Endothelial cell of umbilical vein (primary cell): ENCODE data around the gene ZNF487. TPM values are rescaled to one million over a fixed set of nuclear protein-coding genes. Genes with fewer than 3 reads are reported as not detected.
"Not testable (repeated sequence)": the region's sequence is repeated elsewhere in the genome, so short reads cannot be mapped to it uniquely, and the experiment has no call there.

Experiments
- BruUV-seq: library from RNA; stranded (reverse); fragments of 400-500 nt; replicated peaks from 2 replicates; lab custom pipeline; 2021; lab: Mats Ljungman, UMichigan
- CTCF ChIA-PET: fragments of 300-600, 350-600 bp; sonication (Branson Sonifier 250); formaldehyde crosslinking; loops from one replicate; lab custom pipeline; 2021; ENCODE audit warnings: antibody characterized with exemption, inconsistent platforms; lab: Charles Lee
- POLR2A ChIA-PET: fragments of 300-600, 350-600 bp; sonication (Branson Sonifier 250); formaldehyde crosslinking; loops from one replicate; lab custom pipeline; 2021; ENCODE audit warnings: antibody characterized with exemption, inconsistent platforms; lab: Charles Lee
- DNase-seq: peaks from one replicate; pipeline ENCODE4 v3.0.0-alpha.2; 2011; ENCODE audit warnings: low read depth, low spot score
- FAIRE-seq: peaks from 2 replicates; lab custom pipeline; 2011; peaks lifted over from hg19 to GRCh38; lab: Jason Lieb, UNC
- H2AFZ ChIP-seq: 2 replicates; pipeline ENCODE4 v1.6.0; 2012; ENCODE audit warnings: low read depth, low read length, control low read depth, inconsistent platforms
- H3K27ac ChIP-seq: 2 replicates; pipeline ENCODE4 v1.5.1; 2011; ENCODE audit warnings: low read depth, mild to moderate bottlenecking, control low read depth, low read length, moderate library complexity; ENCODE audit not compliant: insufficient read depth
- H3K27me3 ChIP-seq, 2 experiments: 2 replicates each; pipeline versions ENCODE4 v1.6.0 to v1.6.1; 2011; ENCODE audit warnings: low read length in 2 of 2, mixed read lengths in 1 of 2; ENCODE audit not compliant: control insufficient read depth in 2 of 2, insufficient read depth in 2 of 2
- H3K36me3 ChIP-seq, 2 experiments: 2 replicates in 1 of 2; 3 replicates in 1 of 2; pipeline ENCODE4 v1.5.1; 2011; ENCODE audit warnings: low read length in 2 of 2, mild to moderate bottlenecking in 1 of 2, moderate library complexity in 1 of 2; ENCODE audit not compliant: control insufficient read depth in 2 of 2, insufficient read depth in 2 of 2; ENCODE audit errors: extremely low read depth in 1 of 2
- H3K4me1 ChIP-seq: 3 replicates; pipeline ENCODE4 v1.5.1; 2011; ENCODE audit warnings: mild to moderate bottlenecking, low read length; ENCODE audit not compliant: control insufficient read depth, insufficient read depth; ENCODE audit errors: extremely low read depth
- H3K4me2 ChIP-seq: 2 replicates; pipeline ENCODE4 v1.6.1; 2011; ENCODE audit warnings: low read length, control low read depth, mixed read lengths; ENCODE audit not compliant: insufficient read depth
- H3K4me3 ChIP-seq, 3 experiments: fragments of 200-600 bp in 1 of 3; sonication (generic), shearing (Covaris generic) in 1 of 3; replicated peaks in 1 of 3; 2 replicates each; pipeline ENCODE4 v1.5.1; 2011 to 2016; ENCODE audit warnings: control low read depth in 3 of 3, low read length in 3 of 3, mild to moderate bottlenecking in 2 of 3, inconsistent platforms in 1 of 3, low read depth in 1 of 3, moderate library complexity in 1 of 3; ENCODE audit not compliant: insufficient read depth in 1 of 3
- H3K79me2 ChIP-seq: 2 replicates; pipeline ENCODE4 v1.6.0; 2012; ENCODE audit warnings: low read length, inconsistent platforms; ENCODE audit not compliant: control insufficient read depth, insufficient read depth
- H3K9ac ChIP-seq: replicated peaks from 2 replicates; pipeline ENCODE3; 2011; ENCODE audit warnings: low read length, control low read depth; ENCODE audit not compliant: insufficient read depth; ENCODE audit errors: extremely low read depth
- H3K9me1 ChIP-seq: replicated peaks from 3 replicates; pipeline ENCODE4 v1.6.0; 2011; ENCODE audit warnings: mild to moderate bottlenecking, low read length; ENCODE audit not compliant: control insufficient read depth, insufficient read depth; ENCODE audit errors: extremely low read depth
- H3K9me3 ChIP-seq: replicated peaks from 2 replicates; pipeline ENCODE4 v1.5.1; 2012; ENCODE audit warnings: low read length, inconsistent platforms; ENCODE audit not compliant: control insufficient read depth, insufficient read depth
- H4K20me1 ChIP-seq: replicated peaks from 2 replicates; pipeline ENCODE3; 2011; ENCODE audit warnings: mild to moderate bottlenecking, low read length; ENCODE audit not compliant: control insufficient read depth, insufficient read depth; ENCODE audit errors: extremely low read depth
- CTCF ChIP-seq, 2 donors: IDR thresholded peaks; 1 replicate in 1 of 2; 2 replicates in 1 of 2; pipeline ENCODE4 v1.5.1; 2011; ENCODE audit warnings: low read length in 2 of 2, mild to moderate bottlenecking in 2 of 2, moderate library complexity in 2 of 2, control low read depth in 1 of 2, inconsistent platforms in 1 of 2, low read depth in 1 of 2; ENCODE audit not compliant: insufficient read depth in 1 of 2; ENCODE audit errors: extremely low read depth in 1 of 2
- POLR2A ChIP-seq: IDR thresholded peaks from 2 replicates; pipeline ENCODE4 v1.6.1; 2012; ENCODE audit warnings: low read depth, mild to moderate bottlenecking, control low read depth, low read length
- dilution Hi-C: fragments of 300-500 bp; cut with MboI; formaldehyde crosslinking; loops from one replicate; pipeline ENCODE4 v1.15.0; 2019; ENCODE audit warnings: low sequenced_read_pairs; ENCODE audit not compliant: extremely low pct_ligation_motif_present
- intact Hi-C: fragments of 100-400 bp; cut with micrococcal nuclease; formaldehyde crosslinking; loops from one replicate; pipeline ENCODE4 v1.10.0; 2022
- polyA plus RNA-seq, 4 experiments: library from polyadenylated mRNA; depleted of rRNA in 3 of 4; stranded (reverse) in 3 of 4; unstranded in 1 of 4; fragments of >200 nt; gene quantifications; 2 replicates each; pipeline versions ENCODE4 v1.2.1 to v1.2.3, GENCODE V29; 2011 to 2012; ENCODE audit warnings: missing spikeins in 1 of 4
- total RNA-seq: library from RNA; stranded (reverse); gene quantifications from 2 replicates; pipeline ENCODE4 v1.2.3, GENCODE V29; 2021

ZNF487 gene
- total and polyA plus RNA-seq, 2 donors (not counting 3 experiments of a cell fraction or from before 2014, with no cell fraction given) = 2.1 to 2.6 TPM

GRCh38 chr10:43461950-43462349 lies 25.0 kb downstream of the ZNF487 start:
- Histone ChIP-seq H4K20me1 (no peaks in the 10 kb centered on the region), H2AFZ (no peak overlapping the region), H3K9me1 (no peaks in the 10 kb centered on the region), H3K27ac (no peak overlapping the region), H3K27me3 (no peaks in the 10 kb centered on the region), H3K4me3 (no peak overlapping the region), H3K9me3 (no peaks in the 10 kb centered on the region), H3K4me1 (no peaks in the 10 kb centered on the region), H3K36me3 (no peaks in the 10 kb centered on the region), H3K79me2 (no peaks in the 10 kb centered on the region), H3K4me2 (no peak overlapping the region), H3K9ac (no peak overlapping the region)
- peak; percentile 75 for DNase-seq
- intact Hi-C loops (loop anchor here (1.0 to 2.0 kb wide), 5 partner anchors 72 to 595 kb away; no protein-coding TSS in a partner anchor), dilution Hi-C loops (no loop called here)
- FAIRE-seq = peak; percentile 77
- CTCF ChIA-PET = interaction anchor here (0.9 to 8.4 kb wide), 4 partner anchors 14 to 257 kb away, joined by 3 to 70 read pairs (median 10); no protein-coding TSS in a partner anchor
- POLR2A ChIA-PET = no interaction called here
- no TSS peak for BruUV-seq
- peak; percentile 49 to 56 for TF ChIP-seq CTCF (IDR thresholded peaks at IDR 0.05; ENCODE audit: extremely low read depth in 1 of 2, insufficient read depth in 1 of 2, low read depth in 1 of 2, low read length in 2 of 2)
- TF ChIP-seq POLR2A = no peak

- DNase-seq, H3K4me1 ChIP-seq, intact Hi-C loops, POLR2A ChIA-PET, H3K9ac ChIP-seq, CTCF ChIA-PET, H3K9me1 ChIP-seq, H3K27me3 ChIP-seq, H3K9me3 ChIP-seq, H3K27ac ChIP-seq, H3K4me2 ChIP-seq, H3K4me3 ChIP-seq, H3K36me3 ChIP-seq, H2AFZ ChIP-seq, H4K20me1 ChIP-seq, FAIRE-seq, H3K79me2 ChIP-seq, dilution Hi-C loops, BruUV-seq: not testable (repeated sequence)
These were observed 28.3 kb downstream of the ZNF487 start for GRCh38 chr10:43465086-43465735.

GRCh38 chr10:43465736-43466120 lies 28.8 kb downstream of the ZNF487 start:
- H3K9me1 ChIP-seq, intact Hi-C loops, FAIRE-seq, BruUV-seq, H3K4me1 ChIP-seq, dilution Hi-C loops, H3K36me3 ChIP-seq, H3K4me3 ChIP-seq, H3K9me3 ChIP-seq, CTCF ChIA-PET, H3K27me3 ChIP-seq, H3K27ac ChIP-seq, H4K20me1 ChIP-seq, H3K4me2 ChIP-seq, POLR2A ChIA-PET, H3K79me2 ChIP-seq, H3K9ac ChIP-seq, H2AFZ ChIP-seq, DNase-seq: not testable (repeated sequence)
